OCI-LY1 (cell line): ENCODE results near the gene SLIT3.

Source experiments
- EZH2 ChIP-seq: fragments of 200-600 bp; sonication (generic), shearing (Covaris generic); IDR thresholded peaks from 2 replicates; pipeline ENCODE4 v1.8.0; 2017; ENCODE audit warnings: borderline replicate concordance, mixed run types, mild to moderate bottlenecking, antibody characterized with exemption, low read length, moderate library complexity, mixed read lengths
- TF ChIP-seq, protein P1 (sequence below): fragments of 200-600 bp; sonication (generic), shearing (Covaris generic); IDR thresholded peaks from 2 replicates; pipeline ENCODE4 v1.5.1; 2017; ENCODE audit warnings: mild to moderate bottlenecking, antibody characterized with exemption, low read length, moderate library complexity, mixed read lengths

- TF ChIP-seq, protein P1, sequence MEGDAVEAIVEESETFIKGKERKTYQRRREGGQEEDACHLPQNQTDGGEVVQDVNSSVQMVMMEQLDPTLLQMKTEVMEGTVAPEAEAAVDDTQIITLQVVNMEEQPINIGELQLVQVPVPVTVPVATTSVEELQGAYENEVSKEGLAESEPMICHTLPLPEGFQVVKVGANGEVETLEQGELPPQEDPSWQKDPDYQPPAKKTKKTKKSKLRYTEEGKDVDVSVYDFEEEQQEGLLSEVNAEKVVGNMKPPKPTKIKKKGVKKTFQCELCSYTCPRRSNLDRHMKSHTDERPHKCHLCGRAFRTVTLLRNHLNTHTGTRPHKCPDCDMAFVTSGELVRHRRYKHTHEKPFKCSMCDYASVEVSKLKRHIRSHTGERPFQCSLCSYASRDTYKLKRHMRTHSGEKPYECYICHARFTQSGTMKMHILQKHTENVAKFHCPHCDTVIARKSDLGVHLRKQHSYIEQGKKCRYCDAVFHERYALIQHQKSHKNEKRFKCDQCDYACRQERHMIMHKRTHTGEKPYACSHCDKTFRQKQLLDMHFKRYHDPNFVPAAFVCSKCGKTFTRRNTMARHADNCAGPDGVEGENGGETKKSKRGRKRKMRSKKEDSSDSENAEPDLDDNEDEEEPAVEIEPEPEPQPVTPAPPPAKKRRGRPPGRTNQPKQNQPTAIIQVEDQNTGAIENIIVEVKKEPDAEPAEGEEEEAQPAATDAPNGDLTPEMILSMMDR, result no peak
- no peak for TF ChIP-seq EZH2
Observed at GRCh38 chr5:168691891-168692290, 609.0 kb downstream of the SLIT3 start.
